ENCODE measurements around the gene GAR1. TPM values are rescaled to one million over a fixed set of nuclear protein-coding genes. Genes with fewer than 3 reads are reported as not detected.
A peak's percentile ranks its signal among the peaks of the same experiment; 100 is the strongest.
"Not testable (repeated sequence)": the region's sequence is repeated elsewhere in the genome, so short reads cannot be mapped to it uniquely, and the experiment has no call there.

The GAR1 gene
- 1 to 10 TPM; 4.9 to 8.7 TPM for total RNA-seq

GRCh38 chr4:109815151-109816081 is at the start of gene GAR1:
TSS of gene GAR1 (plus strand) at chr4:109815762. CDS start at chr4:109816165, 403 bp downstream.
- peak within 1 kb of the TSS; percentile 94 for H3K4me3 ChIP-seq
- peak; percentile 87 for ATAC-seq (ENCODE audit: insufficient number of reproducible peaks, low FRiP score, low read depth)
- H3K27ac ChIP-seq: peak within 1 kb of the TSS; percentile 84 to 85
- TF ChIP-seq CTCF (IDR thresholded peaks at IDR 0.05): no peak
- no peaks in the 10 kb centered on the region for H3K36me3 ChIP-seq
- no peaks in the 10 kb centered on the region for H3K9me3 ChIP-seq
- H3K27me3 ChIP-seq (replicated peaks; ENCODE audit: insufficient read depth): no peaks in the 10 kb centered on the region
- peak; percentile 61 for DNase-seq (ENCODE audit: low spot score)
- H3K4me1 ChIP-seq (ENCODE audit: control insufficient read depth in 1 of 2, low read depth in 2 of 2): peaks cover 11 to 18% of the 10 kb centered on the region in 2 donors

- H3K27me3 ChIP-seq (replicated peaks; ENCODE audit: insufficient read depth); H3K9me3 ChIP-seq: not testable (repeated sequence)
These were observed 33.5 kb upstream of the GAR1 start for GRCh38 chr4:109782092-109782491.

GRCh38 chr4:109786846-109787245 is 28.7 kb upstream of the GAR1 start:
- Histone ChIP-seq H3K27ac (no peak overlapping the region), H3K4me3 (no peak overlapping the region), H3K27me3 (replicated peaks; ENCODE audit: insufficient read depth) (no peaks in the 10 kb centered on the region), H3K9me3 (no peaks in the 10 kb centered on the region), H3K4me1 (ENCODE audit: control insufficient read depth in 1 of 2, low read depth in 2 of 2) (no peaks in the 10 kb centered on the region), H3K36me3 (no peaks in the 10 kb centered on the region)
- no peak for TF ChIP-seq CTCF (IDR thresholded peaks at IDR 0.05)
- DNase-seq (ENCODE audit: low spot score): no peak
- no peak for ATAC-seq (ENCODE audit: insufficient number of reproducible peaks, low FRiP score, low read depth)

More at GRCh38 chr4:109782092-109782491, 33.5 kb upstream of the GAR1 start:
- not testable (repeated sequence) for DNase-seq (ENCODE audit: low spot score); ATAC-seq (ENCODE audit: insufficient number of reproducible peaks, low FRiP score, low read depth); H3K4me3 ChIP-seq; H3K4me1 ChIP-seq (ENCODE audit: control insufficient read depth in 1 of 2, low read depth in 2 of 2); H3K27ac ChIP-seq; H3K36me3 ChIP-seq

- no peaks in the 10 kb centered on the region for H3K9me3 ChIP-seq
- no peaks in the 10 kb centered on the region for H3K27me3 ChIP-seq (replicated peaks; ENCODE audit: insufficient read depth)
- TF ChIP-seq CTCF (IDR thresholded peaks at IDR 0.05): no peak
- no peak overlapping the region for H3K4me3 ChIP-seq
- H3K4me1 ChIP-seq (ENCODE audit: control insufficient read depth in 1 of 2, low read depth in 2 of 2): no peaks in the 10 kb centered on the region
- no peak overlapping the region for H3K27ac ChIP-seq
- ATAC-seq (ENCODE audit: insufficient number of reproducible peaks, low FRiP score, low read depth) (no peak), DNase-seq (ENCODE audit: low spot score) (no peak)
- no peaks in the 10 kb centered on the region for H3K36me3 ChIP-seq
These were observed 27.8 kb upstream of the GAR1 start for GRCh38 chr4:109787807-109788206.

GRCh38 chr4:109795059-109795458 is 20.5 kb upstream of the GAR1 start:
- no peak for ATAC-seq (ENCODE audit: insufficient number of reproducible peaks, low FRiP score, low read depth)
- peaks cover 3% of the 10 kb centered on the region for H3K9me3 ChIP-seq

More at GRCh38 chr4:109795059-109795458, 20.5 kb upstream of the GAR1 start:
- H3K4me3 ChIP-seq: no peak overlapping the region
- no peaks in the 10 kb centered on the region for H3K36me3 ChIP-seq
- TF ChIP-seq CTCF (IDR thresholded peaks at IDR 0.05): no peak
- no peak for DNase-seq (ENCODE audit: low spot score)
- H3K27ac ChIP-seq: no peak overlapping the region
- no peaks in the 10 kb centered on the region for H3K4me1 ChIP-seq (ENCODE audit: control insufficient read depth in 1 of 2, low read depth in 2 of 2)
- H3K27me3 ChIP-seq (replicated peaks; ENCODE audit: insufficient read depth): no peaks in the 10 kb centered on the region

Data from thoracic aorta (tissue), 2 donors.